ENCODE measurements around the gene SLC22A31. TPM values are rescaled to one million over a fixed set of nuclear protein-coding genes. Genes with fewer than 3 reads are reported as not detected.

Gene SLC22A31
- total and polyA plus RNA-seq, 9 of the 15 experiments (the other 6 are each of a cell fraction or from before 2014, with no cell fraction given): 0.29 to 2.2 (median 0.47) TPM; not detected in 3

GRCh38 chr16:89171216-89172170 is 28.8 kb downstream of the SLC22A31 start, which contains the start of gene CDH15 (continued):
- peak; percentile 69 for TF ChIP-seq EGR1 (conservative IDR thresholded peaks at IDR 0.05)
- no peak for TF ChIP-seq NCOA1 (IDR thresholded peaks at IDR 0.05; ENCODE audit: low read depth)
- 0 out of 4 replicates have a peak, but pooled peaks of 1 of the 2 experiments have one; percentile 18 for TF ChIP-seq UBTF (IDR thresholded peaks at IDR 0.05; ENCODE audit: borderline replicate concordance in 1 of 2, low read depth in 2 of 2, low read length in 2 of 2)
- TF ChIP-seq ZNF436 (CRISPR knock-in tag; IDR thresholded peaks at IDR 0.05): no peak
- TF ChIP-seq PCBP1 (IDR thresholded peaks at IDR 0.05; ENCODE audit: low read depth, low read length, poor library complexity, severe bottlenecking): peak; percentile 67
- no peak for TF ChIP-seq ZNF3 (CRISPR knock-in tag; IDR thresholded peaks at IDR 0.05)
- TF ChIP-seq KLF1 (tag; IDR thresholded peaks at IDR 0.05): no peak
- no peak for TF ChIP-seq PRPF4 (IDR thresholded peaks at IDR 0.05; ENCODE audit: insufficient read depth, low read depth, low read length, poor library complexity, severe bottlenecking)
- TF ChIP-seq MITF (IDR thresholded peaks at IDR 0.05): no peak
- no peak for TF ChIP-seq POLR2H (tag; IDR thresholded peaks at IDR 0.05; ENCODE audit: low read depth)
- TF ChIP-seq MAX (CRISPR knock-in tag; IDR thresholded peaks at IDR 0.05): peak; percentile 58
- no peak for TF ChIP-seq ZNF431 (CRISPR knock-in tag; IDR thresholded peaks at IDR 0.05)
- TF ChIP-seq MEIS2 (IDR thresholded peaks at IDR 0.05; ENCODE audit: partially characterized antibody): peak; percentile 67
- no peak for TF ChIP-seq SPI1 (IDR thresholded peaks at IDR 0.05; ENCODE audit: borderline replicate concordance, low read depth, low read length)
- TF ChIP-seq ZNF668 (CRISPR knock-in tag; IDR thresholded peaks at IDR 0.05): no peak
- peak; percentile 82 for TF ChIP-seq VEZF1 (CRISPR knock-in tag; IDR thresholded peaks at IDR 0.05)
- no peak for TF ChIP-seq DNMT1 (IDR thresholded peaks at IDR 0.05)
- no peak for TF ChIP-seq HEY1 (CRISPR knock-in tag; IDR thresholded peaks at IDR 0.05; ENCODE audit: borderline replicate concordance)
- TF ChIP-seq HDAC1 (IDR thresholded peaks at IDR 0.05): peak in 1 of 2 experiments; percentile 65; a peak in 2 of 4 replicates
